Prostate gland (tissue), 2 donors: ENCODE data around the gene CGNL1. TPM values are rescaled to one million over a fixed set of nuclear protein-coding genes. Genes with fewer than 3 reads are reported as not detected.

ENCODE experiments used
- DNase-seq: peaks from one replicate; pipeline ENCODE4 v3.0.0-alpha.2; 2019; ENCODE audit warnings: low spot score
- H3K27ac ChIP-seq, 2 donors: fragments of 200-600 bp; sonication (generic); 2 replicates each; pipeline ENCODE4 v1.5.1; 2017 to 2019
- H3K27me3 ChIP-seq: fragments of 200-600 bp; sonication (generic); replicated peaks from 2 replicates; pipeline ENCODE4 v1.5.1; 2019; ENCODE audit not compliant: insufficient read depth
- H3K36me3 ChIP-seq, 2 donors: fragments of 200-600 bp; sonication (generic); 1 replicate in 1 of 2; 2 replicates in 1 of 2; pipeline versions ENCODE4 v1.5.1 to v1.8.1; 2017 to 2019
- H3K4me1 ChIP-seq: fragments of 200-600 bp; sonication (generic); replicated peaks from 2 replicates; pipeline ENCODE4 v1.5.1; 2019
- H3K4me3 ChIP-seq, 2 donors: fragments of 200-600 bp; sonication (generic); 2 replicates each; pipeline ENCODE4 v1.5.1; 2017 to 2019
- H3K9me3 ChIP-seq: fragments of 200-600 bp; sonication (generic); 2 replicates; pipeline ENCODE4 v1.5.1; 2017
- POLR2A ChIP-seq: fragments of 450-650 bp; IDR thresholded peaks from one replicate; pipeline ENCODE4 v1.6.1; 2016; ENCODE audit warnings: antibody characterized with exemption, mild to moderate bottlenecking
- POLR2AphosphoS5 ChIP-seq: sonication (generic); formaldehyde crosslinking; IDR thresholded peaks from one replicate; pipeline ENCODE4 v1.6.1; 2017; ENCODE audit warnings: antibody characterized with exemption
- WGBS: methylation state at CpG from one replicate; pipeline ENCODE4 v1.1.5; 2018; 5-methylcytosine and 5-hydroxymethylcytosine counted together
- intact Hi-C: fragments of 100-400 bp; cut with DNase I; formaldehyde crosslinking; loops from one replicate; pipeline ENCODE4 v1.14.2; 2022
- total RNA-seq, 2 donors: library from RNA; depleted of rRNA; stranded (reverse); fragments of >200 nt; gene quantifications; one replicate each; pipeline ENCODE4 v1.1.0, GENCODE V29; 2016
- TF ChIP-seq, protein P1 (sequence below), 4 experiments: fragments of 200-600 bp in 2 of 4; fragments of 450-650 bp in 2 of 4; sonication (generic) in 2 of 4; IDR thresholded peaks; 1 replicate in 3 of 4; 2 replicates in 1 of 4; pipeline ENCODE4 v1.5.1; 2016 to 2019; ENCODE audit warnings: antibody characterized with exemption in 4 of 4, mild to moderate bottlenecking in 2 of 4, moderate library complexity in 2 of 4

Gene CGNL1
- total RNA-seq, 2 donors from 2014 or later = 49.0 to 65.6 TPM

DNA sequence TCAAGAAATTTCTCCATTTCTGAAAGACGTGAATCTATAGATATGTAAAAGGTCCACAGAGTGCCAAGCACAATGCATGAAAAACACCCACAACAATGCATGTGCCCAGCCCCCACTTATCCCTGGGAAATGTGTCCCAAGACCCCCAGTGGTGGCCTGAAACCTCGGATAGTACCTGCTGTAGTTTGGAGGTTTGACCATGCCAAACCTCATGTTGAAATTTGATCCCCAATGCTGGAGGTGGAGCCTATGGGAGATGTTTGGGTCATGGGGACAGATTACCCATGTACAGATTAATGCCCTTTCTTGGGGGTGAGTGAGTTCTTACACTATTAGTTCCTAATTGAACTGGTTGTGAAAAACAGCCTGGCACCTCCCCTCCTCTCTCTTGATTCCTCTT, 194.0 kb downstream of the CGNL1 start:
- no peak for DNase-seq
- no peak overlapping the region for H3K27ac ChIP-seq
- WGBS = 67% methylated on average over 2 of the region's 2 CpGs
- H3K4me1 ChIP-seq = no peaks in the 10 kb centered on the region
- H3K9me3 ChIP-seq = no peaks in the 10 kb centered on the region
- intact Hi-C loops = no loop called here
- no peak for TF ChIP-seq POLR2A
- TF ChIP-seq, protein P1, sequence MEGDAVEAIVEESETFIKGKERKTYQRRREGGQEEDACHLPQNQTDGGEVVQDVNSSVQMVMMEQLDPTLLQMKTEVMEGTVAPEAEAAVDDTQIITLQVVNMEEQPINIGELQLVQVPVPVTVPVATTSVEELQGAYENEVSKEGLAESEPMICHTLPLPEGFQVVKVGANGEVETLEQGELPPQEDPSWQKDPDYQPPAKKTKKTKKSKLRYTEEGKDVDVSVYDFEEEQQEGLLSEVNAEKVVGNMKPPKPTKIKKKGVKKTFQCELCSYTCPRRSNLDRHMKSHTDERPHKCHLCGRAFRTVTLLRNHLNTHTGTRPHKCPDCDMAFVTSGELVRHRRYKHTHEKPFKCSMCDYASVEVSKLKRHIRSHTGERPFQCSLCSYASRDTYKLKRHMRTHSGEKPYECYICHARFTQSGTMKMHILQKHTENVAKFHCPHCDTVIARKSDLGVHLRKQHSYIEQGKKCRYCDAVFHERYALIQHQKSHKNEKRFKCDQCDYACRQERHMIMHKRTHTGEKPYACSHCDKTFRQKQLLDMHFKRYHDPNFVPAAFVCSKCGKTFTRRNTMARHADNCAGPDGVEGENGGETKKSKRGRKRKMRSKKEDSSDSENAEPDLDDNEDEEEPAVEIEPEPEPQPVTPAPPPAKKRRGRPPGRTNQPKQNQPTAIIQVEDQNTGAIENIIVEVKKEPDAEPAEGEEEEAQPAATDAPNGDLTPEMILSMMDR (IDR thresholded peaks at IDR 0.05) = no peak
- TF ChIP-seq POLR2AphosphoS5 = no peak
- H3K27me3 ChIP-seq = no peaks in the 10 kb centered on the region
- H3K36me3 ChIP-seq = no peaks in the 10 kb centered on the region
- no peak overlapping the region for H3K4me3 ChIP-seq

DNA sequence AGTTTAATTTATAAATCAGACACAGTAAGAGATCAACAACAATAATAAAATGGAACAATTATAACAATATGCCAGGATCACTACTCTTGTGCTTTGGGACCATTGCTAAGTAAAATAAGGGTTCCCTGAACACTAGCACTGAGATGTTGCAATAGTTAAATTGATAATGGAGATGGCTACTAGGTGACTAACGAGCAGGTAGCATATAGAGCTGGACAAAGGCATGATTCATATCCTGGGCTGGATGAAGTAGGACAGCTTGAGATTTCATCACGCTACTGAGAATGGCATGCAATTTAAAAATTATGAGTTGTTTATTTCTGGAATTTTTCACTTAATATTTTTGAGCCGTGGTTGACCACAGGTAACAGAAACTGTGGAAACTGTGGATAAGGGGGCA, 194.7 kb downstream of the CGNL1 start:
- Histone ChIP-seq H3K27me3 (no peaks in the 10 kb centered on the region), H3K36me3 (no peaks in the 10 kb centered on the region), H3K9me3 (no peaks in the 10 kb centered on the region), H3K27ac (no peak overlapping the region), H3K4me1 (no peaks in the 10 kb centered on the region), H3K4me3 (no peak overlapping the region)
- 81% methylated on average over 3 of the region's 3 CpGs for WGBS
- intact Hi-C loops = no loop called here
- DNase-seq = no peak
- TF ChIP-seq POLR2AphosphoS5 = no peak
- no peak for TF ChIP-seq POLR2A
- TF ChIP-seq, protein P1 (IDR thresholded peaks at IDR 0.05) = no peak

DNA sequence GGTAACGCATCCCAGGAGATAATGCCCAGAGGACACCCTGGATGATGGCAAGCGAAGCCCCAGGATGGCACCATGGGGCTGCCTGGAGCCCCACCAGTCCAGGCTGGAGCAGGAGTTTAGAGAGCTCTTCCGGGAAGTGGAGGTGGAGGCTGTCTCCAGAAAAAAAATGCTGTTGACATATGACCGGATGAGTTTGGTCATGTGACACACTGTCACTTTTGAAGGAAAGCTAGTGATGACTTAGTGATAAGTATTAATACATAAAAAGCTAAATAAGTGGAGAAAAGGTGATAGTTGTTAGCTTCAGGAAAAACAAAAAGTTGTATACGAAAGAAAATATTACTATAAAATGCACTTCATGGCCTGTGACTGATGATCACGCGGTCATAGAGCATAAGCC, 195.4 kb downstream of the CGNL1 start:
- DNase-seq = no peak
- TF ChIP-seq POLR2AphosphoS5 (no peak), POLR2A (no peak)
- TF ChIP-seq, protein P1 (IDR thresholded peaks at IDR 0.05) = no peak
- 90% methylated on average over 7 of the region's 7 CpGs for WGBS
- Histone ChIP-seq H3K36me3 (no peaks in the 10 kb centered on the region), H3K9me3 (no peaks in the 10 kb centered on the region), H3K4me3 (no peak overlapping the region), H3K4me1 (no peaks in the 10 kb centered on the region), H3K27me3 (no peaks in the 10 kb centered on the region), H3K27ac (no peak overlapping the region)
- intact Hi-C loops = no loop called here

DNA sequence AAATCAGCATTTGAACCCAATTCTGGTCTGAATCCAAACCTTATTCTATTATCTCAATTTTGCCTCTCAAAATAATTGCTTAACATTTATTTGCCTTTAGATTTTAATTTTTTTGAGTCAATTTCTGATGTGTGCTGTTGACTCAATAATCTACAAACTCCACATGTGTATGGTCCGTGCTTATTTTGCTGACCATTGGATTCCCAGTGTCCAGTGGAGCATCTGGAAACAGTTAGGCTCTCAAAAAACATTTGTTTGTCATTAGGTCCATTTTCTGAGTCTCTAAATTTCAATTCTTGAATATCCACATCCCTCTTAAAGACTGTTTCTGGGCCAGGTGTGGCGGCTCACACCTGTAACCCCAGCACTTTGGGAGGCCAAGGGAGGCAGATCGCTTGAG, 196.2 kb downstream of the CGNL1 start:
- TF ChIP-seq POLR2A (no peak), POLR2AphosphoS5 (no peak)
- TF ChIP-seq, protein P1 (IDR thresholded peaks at IDR 0.05) = no peak
- intact Hi-C loops = no loop called here
- Histone ChIP-seq H3K9me3 (no peaks in the 10 kb centered on the region), H3K4me1 (no peaks in the 10 kb centered on the region), H3K36me3 (no peaks in the 10 kb centered on the region), H3K27ac (no peak overlapping the region), H3K27me3 (no peaks in the 10 kb centered on the region), H3K4me3 (no peak overlapping the region)
- no peak for DNase-seq
- WGBS = 97% methylated on average over 3 of the region's 3 CpGs

DNA sequence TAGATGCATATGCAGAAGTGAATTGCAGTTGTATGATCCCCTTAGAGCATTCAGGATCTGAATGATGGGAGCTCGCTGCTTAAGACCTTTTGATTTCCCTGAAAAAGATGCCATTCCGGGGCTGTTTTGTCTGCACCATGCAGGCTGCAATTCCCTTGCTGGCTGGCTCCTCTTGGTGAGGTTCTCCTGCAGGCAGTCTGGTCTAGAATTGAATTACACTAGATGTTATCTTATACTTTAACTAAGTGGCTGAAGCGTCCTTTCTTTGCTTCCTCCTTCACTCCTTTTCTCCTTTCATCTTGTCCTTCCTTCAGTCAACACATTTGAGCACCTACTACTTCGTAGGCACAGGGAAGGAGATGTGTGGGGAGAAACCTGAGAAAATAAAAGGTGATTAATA, 196.8 kb downstream of the CGNL1 start:
- no peak overlapping the region for H3K4me3 ChIP-seq
- H3K4me1 ChIP-seq = no peaks in the 10 kb centered on the region
- no peak for DNase-seq
- intact Hi-C loops = no loop called here
- H3K9me3 ChIP-seq = no peaks in the 10 kb centered on the region
- no peaks in the 10 kb centered on the region for H3K27me3 ChIP-seq
- no peak overlapping the region for H3K27ac ChIP-seq
- no peaks in the 10 kb centered on the region for H3K36me3 ChIP-seq
- 59% methylated on average over 4 of the region's 4 CpGs for WGBS
- TF ChIP-seq, protein P1 (IDR thresholded peaks at IDR 0.05) = no peak
- TF ChIP-seq POLR2A (no peak), POLR2AphosphoS5 (no peak)
